ENCODE data around the gene CHD3. TPM values are rescaled to one million over a fixed set of nuclear protein-coding genes. Genes with fewer than 3 reads are reported as not detected.

Gene CHD3
- total and polyA plus RNA-seq, 2 of the 13 experiments (the other 11 are each of a cell fraction or from before 2014, with no cell fraction given) = 2.7 to 3.7 TPM

GRCh38 chr17:7846765-7847661 is 41.6 kb upstream of the CHD3 start:
- ChIA-PET CTCF (ENCODE audit: low intra/inter-chr PET ratio, low total read pairs) (no interaction called here), POLR2A (interaction anchor here (0.7 to 6.1 kb wide), 3 partner anchors 10 to 14 kb away, joined by 3 to 159 read pairs (median 5); partner anchors contain the start of gene KDM6B)
- Histone ChIP-seq H3K4me3 (replicated peaks in 1 of 3; ENCODE audit: insufficient read depth in 1 of 3, low read depth in 2 of 3, low read length in 3 of 3) (no peak overlapping the region), H3K27me3 (ENCODE audit: control insufficient read depth in 1 of 2, insufficient read depth in 2 of 2, low read length in 2 of 2) (peaks cover 0 to 3% of the 10 kb centered on the region in 2 experiments; a peak in 1 of 5 replicates), H3K79me2 (ENCODE audit: insufficient read depth, low read length) (peaks cover 31% of the 10 kb centered on the region), H2AFZ (ENCODE audit: low read length) (no peak overlapping the region), H3K27ac (ENCODE audit: extremely low read length, insufficient read depth, low read length) (no peak overlapping the region), H3K36me3 (replicated peaks in 1 of 2; ENCODE audit: control insufficient read depth in 1 of 2, insufficient read depth in 2 of 2, low read length in 2 of 2) (peaks cover 36 to 43% of the 10 kb centered on the region in 2 experiments), H3K9me3 (ENCODE audit: low read length) (no peaks in the 10 kb centered on the region), H4K20me1 (ENCODE audit: insufficient read depth, low read length) (peaks cover 24% of the 10 kb centered on the region), H3K4me2 (ENCODE audit: low read depth, low read length) (no peak overlapping the region), H3K9ac (ENCODE audit: insufficient read depth, low read depth, low read length) (no peak overlapping the region), H3K4me1 (ENCODE audit: insufficient read depth, low read length) (peaks cover 9% of the 10 kb centered on the region)
- TF ChIP-seq ZFP36 (IDR thresholded peaks at IDR 0.05; ENCODE audit: borderline replicate concordance, low read depth, low read length, partially characterized antibody) (no peak), RBFOX2 (IDR thresholded peaks at IDR 0.05; ENCODE audit: low read depth, low read length) (0 out of 2 replicates have a peak, but pooled peaks have one; percentile 37), POLR2A (IDR thresholded peaks at IDR 0.05; ENCODE audit: insufficient read depth in 1 of 2, low read depth in 2 of 2, low read length in 2 of 2) (0 out of 4 replicates have a peak, but pooled peaks of 1 of the 2 experiments have one; percentile 18), IKZF1 (IDR thresholded peaks at IDR 0.05) (no peak)
- intact Hi-C loops (cut with micrococcal nuclease; ENCODE audit: unreplicated experiment) (no loop called here), in situ Hi-C loops (cut with HindIII; ENCODE audit: extremely low pct_ligation_motif_present, low pct_unique_long_range_greater_than_20kb) (loop anchor here (10.0 kb wide), 1 partner anchor 272 kb away; the partner anchor contains the start of gene CD68)
- no peak for DNase-seq (ENCODE audit: low spot score)
- 96% methylated on average over 31 of the region's 34 CpGs for WGBS (ENCODE audit: low lambda C conversion rate)
- FAIRE-seq = no peak
- no peak for ATAC-seq
- no TSS peak for BruUV-seq (replicated peaks)

- ChIA-PET POLR2A (interaction anchor here (1.8 kb wide), 1 partner anchor 15 kb away, joined by 5 read pairs; no protein-coding TSS in a partner anchor), CTCF (ENCODE audit: low intra/inter-chr PET ratio, low total read pairs) (no interaction called here)
- WGBS (ENCODE audit: low lambda C conversion rate) = 96% methylated on average over 19 of the region's 20 CpGs
- no peak for TF ChIP-seq ZNF790 (CRISPR knock-in tag; IDR thresholded peaks at IDR 0.05; ENCODE audit: borderline replicate concordance)
- TF ChIP-seq ZBTB4 (CRISPR knock-in tag; IDR thresholded peaks at IDR 0.05; ENCODE audit: borderline replicate concordance) = no peak
- Histone ChIP-seq H3K27me3 (ENCODE audit: control insufficient read depth in 1 of 2, insufficient read depth in 2 of 2, low read length in 2 of 2) (peaks cover 0 to 3% of the 10 kb centered on the region in 2 experiments; a peak in 1 of 5 replicates), H3K27ac (ENCODE audit: extremely low read length, insufficient read depth, low read length) (no peak overlapping the region), H3K4me2 (ENCODE audit: low read depth, low read length) (no peak overlapping the region), H3K4me3 (replicated peaks in 1 of 3; ENCODE audit: insufficient read depth in 1 of 3, low read depth in 2 of 3, low read length in 3 of 3) (no peak overlapping the region), H4K20me1 (ENCODE audit: insufficient read depth, low read length) (peaks cover 24% of the 10 kb centered on the region), H3K79me2 (ENCODE audit: insufficient read depth, low read length) (peaks cover 21% of the 10 kb centered on the region), H2AFZ (ENCODE audit: low read length) (no peak overlapping the region), H3K36me3 (replicated peaks in 1 of 2; ENCODE audit: control insufficient read depth in 1 of 2, insufficient read depth in 2 of 2, low read length in 2 of 2) (peaks cover 42 to 55% of the 10 kb centered on the region in 2 experiments), H3K9me3 (ENCODE audit: low read length) (no peaks in the 10 kb centered on the region), H3K4me1 (ENCODE audit: insufficient read depth, low read length) (peaks cover 9% of the 10 kb centered on the region), H3K9ac (ENCODE audit: insufficient read depth, low read depth, low read length) (no peak overlapping the region)
- FAIRE-seq (no peak), ATAC-seq (no peak), DNase-seq (ENCODE audit: low spot score) (no peak)
- no TSS peak for BruUV-seq (replicated peaks)
- in situ Hi-C loops (cut with HindIII; ENCODE audit: extremely low pct_ligation_motif_present, low pct_unique_long_range_greater_than_20kb) = loop anchor here (10.0 kb wide), 1 partner anchor 273 kb away; the partner anchor contains the start of gene CD68
- intact Hi-C loops (cut with micrococcal nuclease; ENCODE audit: unreplicated experiment) = no loop called here
These were observed 40.4 kb upstream of the CHD3 start for GRCh38 chr17:7848131-7848579.
